ENCODE results near the gene ANKRD53. TPM values are rescaled to one million over a fixed set of nuclear protein-coding genes. Genes with fewer than 3 reads are reported as not detected.
A peak's percentile ranks its signal among the peaks of the same experiment; 100 is the strongest.

The ANKRD53 gene
- total RNA-seq, 1 experiment from 2014 or later = 0.03 TPM

GRCh38 chr2:70964133-70964532, 14.3 kb upstream of the ANKRD53 start:
- DNase-seq (ENCODE audit: low read depth) = no peak

- DNase-seq (ENCODE audit: low read depth) = peak; percentile 28
Observed at GRCh38 chr2:70964596-70965386, 13.6 kb upstream of the ANKRD53 start.

DNA sequence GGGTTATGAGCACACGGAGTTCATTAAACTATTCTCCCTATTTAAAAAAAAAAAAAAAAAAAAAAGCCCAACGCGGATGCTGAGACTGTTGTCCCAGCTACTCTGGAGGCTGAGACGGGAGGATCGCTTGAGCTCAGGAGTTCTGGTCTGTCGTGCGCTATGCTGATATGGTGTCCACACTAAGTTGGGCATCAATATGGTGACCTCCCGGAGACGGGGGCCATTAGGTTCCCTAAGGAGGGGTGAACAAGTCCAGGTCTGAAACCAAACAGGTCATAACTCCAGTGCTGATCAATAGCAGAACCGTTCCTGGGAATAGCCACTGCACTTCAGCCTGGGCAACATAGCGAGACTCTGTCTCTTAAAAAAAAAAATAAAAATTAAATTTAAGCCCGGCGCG, 12.9 kb upstream of the ANKRD53 start:
- no peak for DNase-seq (ENCODE audit: low read depth)

GRCh38 chr2:70966681-70967080, 11.7 kb upstream of the ANKRD53 start:
- DNase-seq (ENCODE audit: low read depth) = no peak

- DNase-seq (ENCODE audit: low read depth) = no peak
Observed at GRCh38 chr2:70967189-70967588, 11.2 kb upstream of the ANKRD53 start.

DNA sequence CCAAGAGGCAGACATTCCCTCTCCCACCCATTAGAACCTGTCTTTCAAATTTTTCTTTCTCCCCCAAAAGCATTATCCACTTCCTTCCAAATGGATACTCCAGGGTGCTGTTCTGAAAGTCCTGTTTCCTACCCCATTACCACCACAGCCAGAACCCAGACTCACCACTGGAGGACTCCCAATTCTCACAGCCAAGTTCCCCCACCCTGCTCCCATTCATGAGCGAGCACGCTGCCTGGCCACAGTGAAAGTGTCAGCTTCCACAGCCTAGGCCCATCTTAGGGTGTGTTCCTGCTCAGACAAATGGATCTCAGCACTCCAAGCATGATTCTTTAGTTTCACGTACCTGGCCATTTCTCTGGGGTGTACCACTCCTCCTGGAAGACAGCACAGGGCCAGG, 3.8 kb upstream of the ANKRD53 start:
- no peak for DNase-seq (ENCODE audit: low read depth)

DNA sequence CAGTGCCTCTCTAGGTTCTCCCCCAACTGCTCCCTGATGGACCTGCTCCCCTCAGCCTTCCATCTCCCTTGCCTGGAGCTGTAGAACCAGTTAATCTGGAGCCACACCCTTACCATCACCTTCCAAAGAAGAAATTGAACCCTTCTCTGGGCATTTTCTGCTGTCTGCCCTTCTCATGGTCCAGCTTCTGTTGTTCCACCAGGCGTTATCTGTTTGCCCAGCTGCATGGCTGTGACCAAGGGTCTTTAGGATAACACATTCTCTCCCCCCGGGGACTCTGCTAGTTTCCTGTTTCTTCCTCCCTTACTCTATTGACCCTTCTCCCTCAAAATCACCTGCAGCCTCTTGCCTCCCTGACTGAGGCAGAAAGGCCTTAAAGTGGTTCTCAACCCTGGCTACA, 3.2 kb upstream of the ANKRD53 start:
- DNase-seq (ENCODE audit: low read depth) = no peak

- DNase-seq (ENCODE audit: low read depth) = no peak
Observed at GRCh38 chr2:70977605-70978205, 725 bp upstream of the ANKRD53 start.

DNA sequence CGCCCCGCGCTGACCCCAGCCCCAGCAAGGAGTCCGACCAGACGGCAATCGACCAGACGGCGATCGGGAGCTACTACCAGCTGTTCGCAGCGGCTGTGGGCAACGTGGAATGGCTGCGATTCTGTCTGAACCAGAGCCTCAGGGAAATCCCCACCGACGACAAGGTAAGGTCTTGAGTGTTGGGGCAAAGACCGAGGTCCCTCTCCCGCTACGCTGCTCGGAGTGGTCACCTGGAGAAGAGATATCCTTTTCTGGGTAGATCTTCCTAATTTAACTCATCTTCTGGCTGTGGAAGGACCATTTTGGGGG, 704 bp downstream of the ANKRD53 start:
- no peak for DNase-seq (ENCODE audit: low read depth)

GRCh38 chr2:70979626-70980025, 1.2 kb downstream of the ANKRD53 start:
- no peak for DNase-seq (ENCODE audit: low read depth)

DNA sequence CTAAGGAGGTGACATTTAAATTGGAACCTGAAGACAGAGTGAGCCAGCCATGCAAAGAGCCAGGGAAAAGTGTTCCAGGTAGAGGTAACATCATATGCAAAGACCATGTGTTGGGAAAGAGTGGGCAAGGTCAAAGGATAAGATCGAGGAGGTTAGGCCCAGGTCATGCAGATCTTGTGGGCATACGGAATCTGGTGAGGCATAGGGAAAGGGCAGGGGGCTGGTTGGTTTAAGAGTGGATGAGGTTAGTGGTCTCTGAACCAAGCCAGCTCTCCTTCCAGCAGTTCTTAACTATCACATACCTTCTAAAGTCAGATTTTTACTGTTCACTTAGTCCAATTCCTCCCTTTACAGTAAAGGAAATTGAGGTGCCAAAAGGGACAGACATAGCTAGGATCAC, 3.0 kb downstream of the ANKRD53 start:
- no peak for DNase-seq (ENCODE audit: low read depth)

GRCh38 chr2:70981866-70982810, 3.7 kb downstream of the ANKRD53 start:
- no peak for DNase-seq (ENCODE audit: low read depth)

DNA sequence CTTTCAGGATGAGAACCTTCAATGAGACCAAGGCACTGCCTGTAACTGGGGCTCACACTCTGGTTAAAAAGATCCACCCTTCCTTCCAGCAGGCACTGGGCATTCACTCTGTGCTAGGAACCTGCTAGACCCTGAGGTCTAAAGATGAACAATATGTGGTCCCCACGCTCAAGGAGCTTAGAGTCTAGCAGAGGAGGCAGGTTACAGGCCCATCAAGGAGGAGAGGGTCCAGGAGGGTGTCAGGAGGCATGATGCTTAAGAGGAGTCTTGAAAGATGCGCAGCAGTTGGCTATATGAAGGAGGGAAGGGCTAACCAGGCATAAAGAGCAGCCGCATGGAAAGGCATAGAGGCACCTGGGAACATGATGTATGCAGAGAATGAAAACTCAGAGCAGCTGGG, 4.5 kb downstream of the ANKRD53 start:
- DNase-seq (ENCODE audit: low read depth) = no peak

- DNase-seq (ENCODE audit: low read depth) = no peak
Observed at GRCh38 chr2:70983506-70984227, 5.2 kb downstream of the ANKRD53 start.

- DNase-seq (ENCODE audit: low read depth) = no peak
Observed at GRCh38 chr2:70984228-70984575, 5.8 kb downstream of the ANKRD53 start.

- no peak for DNase-seq (ENCODE audit: low read depth)
Observed at GRCh38 chr2:70984576-70985282, 6.3 kb downstream of the ANKRD53 start.

- DNase-seq (ENCODE audit: low read depth) = no peak
Observed at GRCh38 chr2:70985283-70985688, 6.9 kb downstream of the ANKRD53 start.

GRCh38 chr2:70985956-70986355, 7.5 kb downstream of the ANKRD53 start:
- DNase-seq (ENCODE audit: low read depth) = no peak

DNA sequence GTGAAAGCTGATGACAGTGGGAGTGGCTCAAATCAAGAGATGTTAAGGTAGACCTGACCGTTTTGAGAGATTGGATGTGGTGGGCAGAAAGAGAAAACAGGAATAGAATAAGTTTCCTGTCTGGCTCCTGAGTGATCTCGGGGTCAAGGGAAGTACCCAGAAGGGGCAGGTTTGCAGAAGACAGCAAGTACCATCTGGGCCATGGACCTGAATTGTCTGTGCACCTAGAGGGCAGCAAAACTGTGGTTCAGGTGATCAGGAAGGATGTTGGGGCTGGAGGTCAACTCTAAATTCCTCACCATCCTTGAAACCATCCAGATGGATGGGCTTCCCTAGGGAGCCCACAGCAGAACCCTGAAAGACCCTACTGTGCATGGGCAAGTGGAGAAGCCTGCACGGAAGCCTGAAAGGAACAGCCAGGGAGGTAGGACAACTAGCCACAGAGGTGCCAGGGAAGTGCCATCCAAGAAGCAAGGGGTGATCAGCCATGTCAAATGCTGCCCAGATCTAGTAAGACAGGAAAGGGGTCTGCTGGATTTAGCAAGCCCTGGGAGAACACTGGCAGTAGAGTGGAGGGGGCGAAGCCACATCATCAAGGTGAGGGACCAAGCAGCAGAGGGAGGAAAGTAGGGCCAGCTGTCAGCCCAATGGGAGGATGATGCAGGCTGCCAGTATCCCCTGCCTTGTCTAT, 8.2 kb downstream of the ANKRD53 start:
- no peak for DNase-seq (ENCODE audit: low read depth)

DNA sequence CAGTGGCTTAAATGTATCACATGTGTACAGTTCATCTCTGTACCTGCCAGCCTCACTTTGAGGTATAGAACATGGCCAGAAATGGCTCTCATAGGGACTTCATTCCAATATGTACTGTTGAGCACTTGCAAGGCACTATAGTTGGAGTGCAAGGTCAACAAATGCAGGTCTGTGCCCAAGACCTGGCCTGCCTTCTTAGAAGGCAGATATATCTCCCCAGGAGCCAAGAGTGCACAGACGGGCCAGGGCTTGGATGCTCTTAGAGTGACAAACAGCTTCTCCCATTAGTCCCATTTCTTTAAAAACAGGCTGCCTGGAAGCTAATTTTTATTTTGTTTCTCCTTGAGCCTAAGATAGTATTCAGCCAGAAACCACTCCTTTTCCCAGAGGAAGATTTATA, 9.0 kb downstream of the ANKRD53 start:
- DNase-seq (ENCODE audit: low read depth) = no peak
